Panc1 (cell line): ENCODE measurements around the gene PI4K2A.

Experiments
- POLR2AphosphoS5 ChIP-seq: IDR thresholded peaks from 2 replicates; pipeline ENCODE4 v1.6.1; 2012; ENCODE audit warnings: mild to moderate bottlenecking, low read depth, low read length, moderate library complexity
- SIN3A ChIP-seq: IDR thresholded peaks from 2 replicates; pipeline ENCODE4 v1.6.1; 2012; ENCODE audit warnings: low read depth, mild to moderate bottlenecking, low read length, moderate library complexity, borderline replicate concordance; ENCODE audit not compliant: insufficient read depth
- TF ChIP-seq, protein P1 (sequence below): fragments of 450-650 bp; IDR thresholded peaks from 2 replicates; pipeline ENCODE4 v1.5.1; 2017; ENCODE audit warnings: mild to moderate bottlenecking
- TF ChIP-seq, protein P2 (sequence below), 2 experiments: IDR thresholded peaks; 2 replicates each; pipeline ENCODE4 v1.6.1; 2011 to 2012; ENCODE audit warnings: low read depth in 2 of 2, control low read depth in 1 of 2, low read length in 1 of 2, mild to moderate bottlenecking in 1 of 2, moderate library complexity in 1 of 2; ENCODE audit not compliant: insufficient read depth in 1 of 2

- TF ChIP-seq, protein P1, sequence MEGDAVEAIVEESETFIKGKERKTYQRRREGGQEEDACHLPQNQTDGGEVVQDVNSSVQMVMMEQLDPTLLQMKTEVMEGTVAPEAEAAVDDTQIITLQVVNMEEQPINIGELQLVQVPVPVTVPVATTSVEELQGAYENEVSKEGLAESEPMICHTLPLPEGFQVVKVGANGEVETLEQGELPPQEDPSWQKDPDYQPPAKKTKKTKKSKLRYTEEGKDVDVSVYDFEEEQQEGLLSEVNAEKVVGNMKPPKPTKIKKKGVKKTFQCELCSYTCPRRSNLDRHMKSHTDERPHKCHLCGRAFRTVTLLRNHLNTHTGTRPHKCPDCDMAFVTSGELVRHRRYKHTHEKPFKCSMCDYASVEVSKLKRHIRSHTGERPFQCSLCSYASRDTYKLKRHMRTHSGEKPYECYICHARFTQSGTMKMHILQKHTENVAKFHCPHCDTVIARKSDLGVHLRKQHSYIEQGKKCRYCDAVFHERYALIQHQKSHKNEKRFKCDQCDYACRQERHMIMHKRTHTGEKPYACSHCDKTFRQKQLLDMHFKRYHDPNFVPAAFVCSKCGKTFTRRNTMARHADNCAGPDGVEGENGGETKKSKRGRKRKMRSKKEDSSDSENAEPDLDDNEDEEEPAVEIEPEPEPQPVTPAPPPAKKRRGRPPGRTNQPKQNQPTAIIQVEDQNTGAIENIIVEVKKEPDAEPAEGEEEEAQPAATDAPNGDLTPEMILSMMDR = no peak
- TF ChIP-seq POLR2AphosphoS5 = peak; percentile 52; the same call in 1 of the 2 replicates
- TF ChIP-seq, protein P2, sequence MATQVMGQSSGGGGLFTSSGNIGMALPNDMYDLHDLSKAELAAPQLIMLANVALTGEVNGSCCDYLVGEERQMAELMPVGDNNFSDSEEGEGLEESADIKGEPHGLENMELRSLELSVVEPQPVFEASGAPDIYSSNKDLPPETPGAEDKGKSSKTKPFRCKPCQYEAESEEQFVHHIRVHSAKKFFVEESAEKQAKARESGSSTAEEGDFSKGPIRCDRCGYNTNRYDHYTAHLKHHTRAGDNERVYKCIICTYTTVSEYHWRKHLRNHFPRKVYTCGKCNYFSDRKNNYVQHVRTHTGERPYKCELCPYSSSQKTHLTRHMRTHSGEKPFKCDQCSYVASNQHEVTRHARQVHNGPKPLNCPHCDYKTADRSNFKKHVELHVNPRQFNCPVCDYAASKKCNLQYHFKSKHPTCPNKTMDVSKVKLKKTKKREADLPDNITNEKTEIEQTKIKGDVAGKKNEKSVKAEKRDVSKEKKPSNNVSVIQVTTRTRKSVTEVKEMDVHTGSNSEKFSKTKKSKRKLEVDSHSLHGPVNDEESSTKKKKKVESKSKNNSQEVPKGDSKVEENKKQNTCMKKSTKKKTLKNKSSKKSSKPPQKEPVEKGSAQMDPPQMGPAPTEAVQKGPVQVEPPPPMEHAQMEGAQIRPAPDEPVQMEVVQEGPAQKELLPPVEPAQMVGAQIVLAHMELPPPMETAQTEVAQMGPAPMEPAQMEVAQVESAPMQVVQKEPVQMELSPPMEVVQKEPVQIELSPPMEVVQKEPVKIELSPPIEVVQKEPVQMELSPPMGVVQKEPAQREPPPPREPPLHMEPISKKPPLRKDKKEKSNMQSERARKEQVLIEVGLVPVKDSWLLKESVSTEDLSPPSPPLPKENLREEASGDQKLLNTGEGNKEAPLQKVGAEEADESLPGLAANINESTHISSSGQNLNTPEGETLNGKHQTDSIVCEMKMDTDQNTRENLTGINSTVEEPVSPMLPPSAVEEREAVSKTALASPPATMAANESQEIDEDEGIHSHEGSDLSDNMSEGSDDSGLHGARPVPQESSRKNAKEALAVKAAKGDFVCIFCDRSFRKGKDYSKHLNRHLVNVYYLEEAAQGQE (IDR thresholded peaks at IDR 0.05; ENCODE audit: insufficient read depth in 1 of 2, low read depth in 2 of 2, low read length in 1 of 2) = no peak
- TF ChIP-seq SIN3A = peak; percentile 58; the same call in 1 of the 2 replicates
These were observed at the start of gene PI4K2A for GRCh38 chr10:97640174-97640867.
